ENCODE results near the gene RNF207. TPM values are rescaled to one million over a fixed set of nuclear protein-coding genes. Genes with fewer than 3 reads are reported as not detected.

RNF207 gene
- total RNA-seq, 1 experiment from 2014 or later = not detected

- Histone ChIP-seq H3K4me2 (ENCODE audit: low read depth, low read length, poor library complexity, severe bottlenecking) (no peak overlapping the region), H3K4me3 (ENCODE audit: low read length) (no peak overlapping the region), H4K20me1 (ENCODE audit: insufficient read depth, low read depth, low read length) (no peaks in the 10 kb centered on the region; the same call in 1 of the 2 replicates), H3K79me2 (ENCODE audit: low read length) (peaks cover 12% of the 10 kb centered on the region), H3K9ac (ENCODE audit: low read length) (no peak overlapping the region; the same call in 1 of the 2 replicates), H3K9me3 (ENCODE audit: low read length) (no peaks in the 10 kb centered on the region), H2AFZ (ENCODE audit: low read length) (no peak overlapping the region), H3K27me3 (ENCODE audit: low read length) (no peaks in the 10 kb centered on the region), H3K36me3 (ENCODE audit: insufficient read depth, low read length) (0 out of 2 replicates have a peak, but pooled peaks cover under 1% of the 10 kb centered on the region), H3K9me2 (replicated peaks; ENCODE audit: insufficient read depth, low read length) (no peaks in the 10 kb centered on the region), H3K4me1 (ENCODE audit: low read length) (peaks cover 11% of the 10 kb centered on the region), H3K27ac (ENCODE audit: low read length) (no peak overlapping the region)
- no peak for DNase-seq
These were observed 33.4 kb downstream of the RNF207 start for GRCh38 chr1:6239213-6239752.

DNA sequence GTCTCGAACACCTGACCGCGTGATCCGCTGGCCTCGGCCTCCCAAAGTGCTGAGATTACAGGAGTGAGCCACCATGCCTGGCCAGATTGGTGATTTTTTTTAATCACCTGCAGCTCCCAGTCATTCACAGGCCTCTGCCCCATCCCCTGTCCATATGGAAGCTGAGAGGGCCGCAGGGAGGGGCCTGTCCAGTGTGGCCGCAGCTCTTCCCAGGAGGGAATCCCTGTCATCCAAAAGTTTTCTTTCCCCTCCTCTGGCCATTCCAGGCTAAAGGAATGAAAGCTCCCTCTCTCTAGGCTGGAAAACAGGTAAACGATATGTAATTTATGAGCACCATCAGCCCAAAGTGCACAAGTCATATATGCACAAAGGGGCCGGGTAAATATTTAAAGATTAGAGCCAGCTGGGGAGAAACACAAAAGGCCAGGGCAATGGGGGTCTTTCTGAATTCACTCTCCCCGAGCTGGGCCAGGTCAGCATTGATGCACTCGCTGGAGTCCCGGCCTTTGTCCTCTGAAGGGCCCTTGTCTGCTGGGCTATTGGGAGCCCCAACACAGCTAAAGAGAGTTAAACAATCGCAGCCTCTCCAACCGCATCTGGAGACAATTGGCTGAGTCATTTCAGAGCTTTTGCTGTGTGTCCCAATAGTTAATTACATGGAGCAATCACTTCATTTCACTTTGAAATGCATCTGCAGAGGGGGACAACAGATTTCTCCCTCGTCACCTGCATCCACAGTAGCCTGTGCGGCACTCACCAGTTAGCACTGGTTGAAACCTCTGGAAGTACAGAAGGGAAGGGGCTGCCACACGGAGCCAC is 34.2 kb downstream of the RNF207 start:
- Histone ChIP-seq H2AFZ (ENCODE audit: low read length) (no peak overlapping the region), H3K27me3 (ENCODE audit: low read length) (no peaks in the 10 kb centered on the region), H3K9me2 (replicated peaks; ENCODE audit: insufficient read depth, low read length) (no peaks in the 10 kb centered on the region), H3K9ac (ENCODE audit: low read length) (no peak overlapping the region), H3K4me2 (ENCODE audit: low read depth, low read length, poor library complexity, severe bottlenecking) (no peak overlapping the region), H3K4me3 (ENCODE audit: low read length) (no peak overlapping the region), H3K36me3 (ENCODE audit: insufficient read depth, low read length) (no peaks in the 10 kb centered on the region), H3K79me2 (ENCODE audit: low read length) (peaks cover 3% of the 10 kb centered on the region), H4K20me1 (ENCODE audit: insufficient read depth, low read depth, low read length) (no peaks in the 10 kb centered on the region; the same call in 1 of the 2 replicates), H3K9me3 (ENCODE audit: low read length) (no peaks in the 10 kb centered on the region), H3K27ac (ENCODE audit: low read length) (no peak overlapping the region), H3K4me1 (ENCODE audit: low read length) (peaks cover 5% of the 10 kb centered on the region)
- DNase-seq = no peak

DNA sequence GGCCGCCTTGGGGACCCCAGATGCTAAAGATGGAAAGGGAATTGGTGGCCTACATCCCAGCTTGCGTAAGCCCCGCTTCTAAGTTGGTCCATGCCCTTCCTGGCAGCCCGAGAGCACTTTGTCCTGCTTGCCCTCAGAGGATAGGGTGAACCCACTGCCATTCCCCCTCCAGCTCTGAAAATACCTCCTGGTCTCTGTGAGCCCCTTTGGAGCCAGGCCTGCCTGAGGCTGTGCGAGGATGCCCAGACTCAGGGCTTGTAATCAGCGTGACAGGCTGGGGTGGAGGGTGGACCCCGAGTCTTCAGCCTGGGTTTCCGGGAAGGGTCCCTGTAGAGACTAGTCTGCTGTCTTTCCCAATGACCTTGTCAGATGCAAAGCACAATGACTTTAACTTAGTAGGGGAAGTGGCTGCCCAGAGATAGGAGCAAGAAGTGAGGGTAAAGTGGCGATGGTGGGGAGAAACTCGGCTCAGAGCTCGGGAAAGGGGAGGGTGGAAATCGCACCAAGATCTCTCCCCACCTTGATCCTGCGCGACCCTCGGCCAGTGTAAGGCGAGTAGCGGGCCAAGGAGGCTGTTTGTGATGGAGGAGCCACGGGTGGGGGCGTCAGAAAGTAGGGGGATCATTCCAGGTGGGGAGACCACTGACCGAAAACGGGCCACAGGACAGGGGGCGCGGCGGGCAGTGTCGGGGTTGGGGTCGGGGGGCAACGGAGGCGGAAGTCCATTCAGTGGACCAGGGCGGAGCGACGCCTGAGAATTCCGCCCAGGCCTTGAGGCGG is 35.4 kb downstream of the RNF207 start:
- H3K79me2 ChIP-seq (ENCODE audit: low read length) = no peaks in the 10 kb centered on the region
- peaks cover 9% of the 10 kb centered on the region for H4K20me1 ChIP-seq (ENCODE audit: insufficient read depth, low read depth, low read length)
- no peak overlapping the region for H2AFZ ChIP-seq (ENCODE audit: low read length)
- H3K9me3 ChIP-seq (ENCODE audit: low read length) = no peaks in the 10 kb centered on the region
- no peak overlapping the region for H3K4me2 ChIP-seq (ENCODE audit: low read depth, low read length, poor library complexity, severe bottlenecking)
- H3K27me3 ChIP-seq (ENCODE audit: low read length) = no peaks in the 10 kb centered on the region
- H3K4me3 ChIP-seq (ENCODE audit: low read length) = no peak overlapping the region
- no peak overlapping the region for H3K9ac ChIP-seq (ENCODE audit: low read length)
- H3K27ac ChIP-seq (ENCODE audit: low read length) = no peak overlapping the region
- no peak for DNase-seq
- H3K4me1 ChIP-seq (ENCODE audit: low read length) = peaks cover 13% of the 10 kb centered on the region
- no peaks in the 10 kb centered on the region for H3K36me3 ChIP-seq (ENCODE audit: insufficient read depth, low read length)
- H3K9me2 ChIP-seq (replicated peaks; ENCODE audit: insufficient read depth, low read length) = no peaks in the 10 kb centered on the region

GRCh38 chr1:6241887-6242740 is 36.2 kb downstream of the RNF207 start:
- Histone ChIP-seq H3K79me2 (ENCODE audit: low read length) (no peaks in the 10 kb centered on the region), H3K27me3 (ENCODE audit: low read length) (no peaks in the 10 kb centered on the region), H3K9ac (ENCODE audit: low read length) (no peak overlapping the region), H3K9me2 (replicated peaks; ENCODE audit: insufficient read depth, low read length) (no peaks in the 10 kb centered on the region), H3K4me1 (ENCODE audit: low read length) (peaks cover 15% of the 10 kb centered on the region), H3K4me3 (ENCODE audit: low read length) (no peak overlapping the region), H3K4me2 (ENCODE audit: low read depth, low read length, poor library complexity, severe bottlenecking) (no peak overlapping the region), H4K20me1 (ENCODE audit: insufficient read depth, low read depth, low read length) (peaks cover 12% of the 10 kb centered on the region), H3K36me3 (ENCODE audit: insufficient read depth, low read length) (no peaks in the 10 kb centered on the region), H3K27ac (ENCODE audit: low read length) (no peak overlapping the region), H2AFZ (ENCODE audit: low read length) (no peak overlapping the region), H3K9me3 (ENCODE audit: low read length) (no peaks in the 10 kb centered on the region)
- no peak for DNase-seq

- Histone ChIP-seq H3K27me3 (ENCODE audit: low read length) (no peaks in the 10 kb centered on the region), H3K27ac (ENCODE audit: low read length) (no peak overlapping the region), H3K4me2 (ENCODE audit: low read depth, low read length, poor library complexity, severe bottlenecking) (no peak overlapping the region), H2AFZ (ENCODE audit: low read length) (no peak overlapping the region), H3K79me2 (ENCODE audit: low read length) (no peaks in the 10 kb centered on the region), H3K9ac (ENCODE audit: low read length) (no peak overlapping the region), H3K4me3 (ENCODE audit: low read length) (no peak overlapping the region), H4K20me1 (ENCODE audit: insufficient read depth, low read depth, low read length) (peaks cover 12% of the 10 kb centered on the region), H3K9me2 (replicated peaks; ENCODE audit: insufficient read depth, low read length) (no peaks in the 10 kb centered on the region), H3K4me1 (ENCODE audit: low read length) (peaks cover 15% of the 10 kb centered on the region), H3K36me3 (ENCODE audit: insufficient read depth, low read length) (no peaks in the 10 kb centered on the region), H3K9me3 (ENCODE audit: low read length) (no peaks in the 10 kb centered on the region)
- no peak for DNase-seq
These were observed 37.3 kb downstream of the RNF207 start for GRCh38 chr1:6243053-6243834.

GRCh38 chr1:6243993-6244392 is 38.1 kb downstream of the RNF207 start, which contains the start of gene HES3:
HES3 (plus strand) TSS chr1:6244179; CDS start chr1:6244366, 187 bp downstream.
- Histone ChIP-seq H3K27ac (ENCODE audit: low read length) (no peak within 1 kb of the TSS), H3K9me3 (ENCODE audit: low read length) (no peaks in the 10 kb centered on the region), H3K9me2 (replicated peaks; ENCODE audit: insufficient read depth, low read length) (no peaks in the 10 kb centered on the region), H2AFZ (ENCODE audit: low read length) (no peak within 1 kb of the TSS), H3K79me2 (ENCODE audit: low read length) (no peaks in the 10 kb centered on the region), H3K4me2 (ENCODE audit: low read depth, low read length, poor library complexity, severe bottlenecking) (no peak within 1 kb of the TSS), H3K4me1 (ENCODE audit: low read length) (peaks cover 15% of the 10 kb centered on the region), H3K36me3 (ENCODE audit: insufficient read depth, low read length) (no peaks in the 10 kb centered on the region), H4K20me1 (ENCODE audit: insufficient read depth, low read depth, low read length) (peaks cover 12% of the 10 kb centered on the region), H3K9ac (ENCODE audit: low read length) (no peak within 1 kb of the TSS), H3K27me3 (ENCODE audit: low read length) (no peaks in the 10 kb centered on the region), H3K4me3 (ENCODE audit: low read length) (no peak within 1 kb of the TSS)
- no peak for DNase-seq

DNA sequence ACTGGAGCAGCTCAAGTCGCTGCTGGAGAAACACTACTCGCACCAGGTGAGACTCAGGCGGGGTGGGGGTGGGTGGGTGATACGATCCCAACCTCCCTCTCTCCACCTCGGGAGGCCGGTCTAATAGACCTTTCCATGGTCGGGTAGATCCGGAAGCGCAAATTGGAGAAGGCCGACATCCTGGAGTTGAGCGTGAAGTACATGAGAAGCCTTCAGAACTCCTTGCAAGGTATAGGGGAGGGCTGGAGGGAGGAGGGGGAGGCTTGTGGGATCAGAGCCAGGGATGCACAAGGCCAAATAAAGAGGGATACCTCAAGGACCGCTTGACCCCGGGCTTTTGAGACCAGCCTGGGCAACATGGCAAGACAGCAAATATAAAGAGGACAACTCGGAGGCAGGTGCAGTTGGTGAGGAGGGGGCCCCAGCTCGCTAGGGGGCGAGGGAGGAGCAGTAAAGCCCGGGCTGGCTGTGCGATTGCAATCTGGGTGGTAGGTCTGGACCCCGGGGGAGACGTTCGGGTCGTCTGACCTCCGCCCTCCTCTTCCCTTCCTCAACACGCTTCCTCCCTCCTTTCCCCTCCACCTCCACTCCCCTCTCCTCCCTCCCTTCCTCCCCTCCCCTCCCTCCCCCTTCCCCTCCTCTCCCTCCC is 38.6 kb downstream of the RNF207 start:
- H3K9ac ChIP-seq (ENCODE audit: low read length) = no peak overlapping the region
- H3K27me3 ChIP-seq (ENCODE audit: low read length) = no peaks in the 10 kb centered on the region

More for the DNA sequence above, 38.6 kb downstream of the RNF207 start:
- no peaks in the 10 kb centered on the region for H3K36me3 ChIP-seq (ENCODE audit: insufficient read depth, low read length)
- no peaks in the 10 kb centered on the region for H3K9me2 ChIP-seq (replicated peaks; ENCODE audit: insufficient read depth, low read length)
- no peak overlapping the region for H3K27ac ChIP-seq (ENCODE audit: low read length)
- no peaks in the 10 kb centered on the region for H3K9me3 ChIP-seq (ENCODE audit: low read length)
- H3K4me1 ChIP-seq (ENCODE audit: low read length) = peaks cover 15% of the 10 kb centered on the region
- no peak overlapping the region for H3K4me3 ChIP-seq (ENCODE audit: low read length)
- peaks cover 12% of the 10 kb centered on the region for H4K20me1 ChIP-seq (ENCODE audit: insufficient read depth, low read depth, low read length)
- DNase-seq = no peak
- H3K79me2 ChIP-seq (ENCODE audit: low read length) = no peaks in the 10 kb centered on the region
- H2AFZ ChIP-seq (ENCODE audit: low read length) = no peak overlapping the region
- H3K4me2 ChIP-seq (ENCODE audit: low read depth, low read length, poor library complexity, severe bottlenecking) = no peak overlapping the region

Data from Karpas-422 (cell line).